ENCODE data around the gene PIP4K2A. TPM values are rescaled to one million over a fixed set of nuclear protein-coding genes. Genes with fewer than 3 reads are reported as not detected.

The PIP4K2A gene
- total and polyA plus RNA-seq, 2 of the 13 experiments (the other 11 are each of a cell fraction or from before 2014, with no cell fraction given): 9.1 to 22.6 TPM

GRCh38 chr10:22531008-22531407 lies 183.4 kb downstream of the PIP4K2A start (continued):
- TF ChIP-seq TCF7L2 (IDR thresholded peaks at IDR 0.05; ENCODE audit: low read depth, low read length) (no peak), ZNF773 (CRISPR knock-in tag; IDR thresholded peaks at IDR 0.05; ENCODE audit: borderline replicate concordance) (no peak), ZMYM3 (CRISPR knock-in tag; IDR thresholded peaks at IDR 0.05) (no peak), HNRNPUL1 (IDR thresholded peaks at IDR 0.05; ENCODE audit: low read depth, low read length) (no peak), ZNF230 (CRISPR knock-in tag; IDR thresholded peaks at IDR 0.05) (no peak), TARDBP (CRISPR knock-in tag; IDR thresholded peaks at IDR 0.05) (no peak), ZBTB1 (CRISPR knock-in tag; IDR thresholded peaks at IDR 0.05; ENCODE audit: borderline replicate concordance) (no peak), FOXO4 (CRISPR knock-in tag; conservative IDR thresholded peaks at IDR 0.05) (no peak), ZFY (CRISPR knock-in tag; IDR thresholded peaks at IDR 0.05) (no peak)

GRCh38 chr10:22527520-22527919 lies 186.9 kb downstream of the PIP4K2A start:
- Histone ChIP-seq H2AFZ (ENCODE audit: low read length) (no peak overlapping the region), H3K36me3 (replicated peaks in 1 of 2; ENCODE audit: control insufficient read depth in 1 of 2, insufficient read depth in 2 of 2, low read length in 2 of 2) (no peaks in the 10 kb centered on the region), H3K4me3 (replicated peaks in 1 of 3; ENCODE audit: insufficient read depth in 1 of 3, low read depth in 2 of 3, low read length in 3 of 3) (no peak overlapping the region), H3K27me3 (ENCODE audit: control insufficient read depth in 1 of 2, insufficient read depth in 2 of 2, low read length in 2 of 2) (no peaks in the 10 kb centered on the region; a peak in 1 of 5 replicates), H3K9ac (ENCODE audit: insufficient read depth, low read depth, low read length) (no peak overlapping the region), H3K9me3 (ENCODE audit: low read length) (no peaks in the 10 kb centered on the region), H3K4me1 (ENCODE audit: insufficient read depth, low read length) (peaks cover 12% of the 10 kb centered on the region), H4K20me1 (ENCODE audit: insufficient read depth, low read length) (no peaks in the 10 kb centered on the region), H3K27ac (ENCODE audit: extremely low read length, insufficient read depth, low read length) (no peak overlapping the region), H3K4me2 (ENCODE audit: low read depth, low read length) (no peak overlapping the region), H3K79me2 (ENCODE audit: insufficient read depth, low read length) (no peaks in the 10 kb centered on the region)
- no peak for ATAC-seq
- ChIA-PET CTCF (ENCODE audit: low intra/inter-chr PET ratio, low total read pairs) (no interaction called here), POLR2A (no interaction called here)
- no TSS peak for BruUV-seq (replicated peaks)
- WGBS (ENCODE audit: low lambda C conversion rate): 63% methylated on average over 2 of the region's 2 CpGs
- intact Hi-C loops (cut with micrococcal nuclease; ENCODE audit: unreplicated experiment) (no loop called here), in situ Hi-C loops (cut with HindIII; ENCODE audit: extremely low pct_ligation_motif_present, low pct_unique_long_range_greater_than_20kb) (no loop called here)
- FAIRE-seq: no peak
- no peak for DNase-seq (ENCODE audit: low spot score)
- TF ChIP-seq CTCF (CRISPR knock-in tag; IDR thresholded peaks at IDR 0.05) (no peak), ZNF660 (CRISPR knock-in tag; IDR thresholded peaks at IDR 0.05; ENCODE audit: borderline replicate concordance, low read depth) (no peak), CBX2 (IDR thresholded peaks at IDR 0.05; ENCODE audit: low read depth, low read length) (no peak), CBX2 (CRISPR knock-in tag; IDR thresholded peaks at IDR 0.05; ENCODE audit: low read depth) (no peak), ZFYVE20 (CRISPR knock-in tag; IDR thresholded peaks at IDR 0.05; ENCODE audit: borderline replicate concordance, low read depth) (no peak), ZNF136 (CRISPR knock-in tag; IDR thresholded peaks at IDR 0.05; ENCODE audit: low read depth) (no peak), TP53 (CRISPR knock-in tag; conservative IDR thresholded peaks at IDR 0.05) (no peak), ZBTB44 (CRISPR knock-in tag; IDR thresholded peaks at IDR 0.05) (no peak), CSRNP1 (CRISPR knock-in tag; IDR thresholded peaks at IDR 0.05) (no peak), HNRNPH1 (optimal IDR thresholded peaks at IDR 0.05; ENCODE audit: low read depth, low read length) (no peak)
